ENCODE data around the gene ARSA.
"Not testable (repeated sequence)": the region's sequence is repeated elsewhere in the genome, so short reads cannot be mapped to it uniquely, and the experiment has no call there.

The ARSA gene

GRCh38 chr22:50610041-50610451 is 17.9 kb downstream of the ARSA start:
- Histone ChIP-seq H3K4me3 (ENCODE audit: low read depth in 1 of 2, low read length in 2 of 2) (no peak overlapping the region), H3K27ac (ENCODE audit: low read depth, low read length) (no peak overlapping the region), H3K4me1 (ENCODE audit: control insufficient read depth in 1 of 2, insufficient read depth in 2 of 2, low read length in 2 of 2) (peaks cover 6 to 13% of the 10 kb centered on the region in 2 donors), H3K9me3 (ENCODE audit: control insufficient read depth in 1 of 2, low read length in 2 of 2) (no peaks in the 10 kb centered on the region), H3K9ac (ENCODE audit: low read depth in 1 of 2, low read length in 2 of 2) (no peak overlapping the region), H3K27me3 (ENCODE audit: control insufficient read depth in 1 of 2, insufficient read depth in 2 of 2, low read length in 2 of 2) (peaks cover 6 to 16% of the 10 kb centered on the region in 2 donors), H3K36me3 (ENCODE audit: control insufficient read depth in 1 of 2, insufficient read depth in 2 of 2, low read length in 2 of 2) (no peaks in the 10 kb centered on the region)

- no peaks in the 10 kb centered on the region for H3K9me3 ChIP-seq (ENCODE audit: control insufficient read depth in 1 of 2, low read length in 2 of 2)
- H3K9ac ChIP-seq (ENCODE audit: low read depth in 1 of 2, low read length in 2 of 2), result no peak overlapping the region
- no peak overlapping the region for H3K27ac ChIP-seq (ENCODE audit: low read depth, low read length)
- H3K27me3 ChIP-seq (ENCODE audit: control insufficient read depth in 1 of 2, insufficient read depth in 2 of 2, low read length in 2 of 2), result peaks cover 6 to 21% of the 10 kb centered on the region in 2 donors
- H3K4me1 ChIP-seq (ENCODE audit: control insufficient read depth in 1 of 2, insufficient read depth in 2 of 2, low read length in 2 of 2), result peaks cover 6 to 13% of the 10 kb centered on the region in 2 donors
- H3K36me3 ChIP-seq (ENCODE audit: control insufficient read depth in 1 of 2, insufficient read depth in 2 of 2, low read length in 2 of 2), result no peaks in the 10 kb centered on the region
- no peak overlapping the region for H3K4me3 ChIP-seq (ENCODE audit: low read depth in 1 of 2, low read length in 2 of 2)
Observed at GRCh38 chr22:50609599-50609998, 18.4 kb downstream of the ARSA start.

- peaks cover 6 to 21% of the 10 kb centered on the region in 2 donors for H3K27me3 ChIP-seq (ENCODE audit: control insufficient read depth in 1 of 2, insufficient read depth in 2 of 2, low read length in 2 of 2)
- no peaks in the 10 kb centered on the region for H3K36me3 ChIP-seq (ENCODE audit: control insufficient read depth in 1 of 2, insufficient read depth in 2 of 2, low read length in 2 of 2)
- H3K4me3 ChIP-seq (ENCODE audit: low read depth in 1 of 2, low read length in 2 of 2), result no peak overlapping the region
- H3K9me3 ChIP-seq (ENCODE audit: control insufficient read depth in 1 of 2, low read length in 2 of 2), result no peaks in the 10 kb centered on the region
- no peak overlapping the region for H3K27ac ChIP-seq (ENCODE audit: low read depth, low read length)
- no peak overlapping the region for H3K9ac ChIP-seq (ENCODE audit: low read depth in 1 of 2, low read length in 2 of 2)
- peaks cover 6 to 13% of the 10 kb centered on the region in 2 donors for H3K4me1 ChIP-seq (ENCODE audit: control insufficient read depth in 1 of 2, insufficient read depth in 2 of 2, low read length in 2 of 2)
Observed at GRCh38 chr22:50608996-50609395, 19.0 kb downstream of the ARSA start.

- H3K4me3 ChIP-seq (ENCODE audit: low read depth in 1 of 2, low read length in 2 of 2); H3K9me3 ChIP-seq (ENCODE audit: control insufficient read depth in 1 of 2, low read length in 2 of 2); H3K36me3 ChIP-seq (ENCODE audit: control insufficient read depth in 1 of 2, insufficient read depth in 2 of 2, low read length in 2 of 2); H3K27ac ChIP-seq (ENCODE audit: low read depth, low read length); H3K9ac ChIP-seq (ENCODE audit: low read depth in 1 of 2, low read length in 2 of 2): not testable (repeated sequence)
- H3K27me3 ChIP-seq (ENCODE audit: control insufficient read depth in 1 of 2, insufficient read depth in 2 of 2, low read length in 2 of 2), result peaks cover 13 to 21% of the 10 kb centered on the region in 2 donors
- peaks cover 4 to 10% of the 10 kb centered on the region in 2 donors for H3K4me1 ChIP-seq (ENCODE audit: control insufficient read depth in 1 of 2, insufficient read depth in 2 of 2, low read length in 2 of 2)
Observed at GRCh38 chr22:50608058-50608840, 19.7 kb downstream of the ARSA start.

GRCh38 chr22:50607659-50608020 is 20.3 kb downstream of the ARSA start:
- Histone ChIP-seq H3K9me3 (ENCODE audit: control insufficient read depth in 1 of 2, low read length in 2 of 2) (no peaks in the 10 kb centered on the region), H3K4me1 (ENCODE audit: control insufficient read depth in 1 of 2, insufficient read depth in 2 of 2, low read length in 2 of 2) (peaks cover 0 to 6% of the 10 kb centered on the region in 2 donors), H3K9ac (ENCODE audit: low read depth in 1 of 2, low read length in 2 of 2) (no peak overlapping the region), H3K27me3 (ENCODE audit: control insufficient read depth in 1 of 2, insufficient read depth in 2 of 2, low read length in 2 of 2) (peaks cover 19 to 27% of the 10 kb centered on the region in 2 donors), H3K36me3 (ENCODE audit: control insufficient read depth in 1 of 2, insufficient read depth in 2 of 2, low read length in 2 of 2) (no peaks in the 10 kb centered on the region), H3K4me3 (ENCODE audit: low read depth in 1 of 2, low read length in 2 of 2) (no peak overlapping the region), H3K27ac (ENCODE audit: low read depth, low read length) (no peak overlapping the region)

- Histone ChIP-seq H3K9me3 (ENCODE audit: control insufficient read depth in 1 of 2, low read length in 2 of 2) (no peaks in the 10 kb centered on the region), H3K4me3 (ENCODE audit: low read depth in 1 of 2, low read length in 2 of 2) (no peak overlapping the region), H3K9ac (ENCODE audit: low read depth in 1 of 2, low read length in 2 of 2) (no peak overlapping the region), H3K4me1 (ENCODE audit: control insufficient read depth in 1 of 2, insufficient read depth in 2 of 2, low read length in 2 of 2) (peaks cover 0 to 1% of the 10 kb centered on the region in 2 donors), H3K27me3 (ENCODE audit: control insufficient read depth in 1 of 2, insufficient read depth in 2 of 2, low read length in 2 of 2) (peaks cover 24 to 31% of the 10 kb centered on the region in 2 donors), H3K27ac (ENCODE audit: low read depth, low read length) (no peak overlapping the region), H3K36me3 (ENCODE audit: control insufficient read depth in 1 of 2, insufficient read depth in 2 of 2, low read length in 2 of 2) (no peaks in the 10 kb centered on the region)
Observed at GRCh38 chr22:50606946-50607658, 20.9 kb downstream of the ARSA start.

GRCh38 chr22:50606165-50606945 is 21.6 kb downstream of the ARSA start:
- Histone ChIP-seq H3K4me1 (ENCODE audit: control insufficient read depth in 1 of 2, insufficient read depth in 2 of 2, low read length in 2 of 2) (no peaks in the 10 kb centered on the region), H3K27ac (ENCODE audit: low read depth, low read length) (no peak overlapping the region), H3K27me3 (ENCODE audit: control insufficient read depth in 1 of 2, insufficient read depth in 2 of 2, low read length in 2 of 2) (peaks cover 29 to 31% of the 10 kb centered on the region in 2 donors), H3K9ac (ENCODE audit: low read depth in 1 of 2, low read length in 2 of 2) (no peak overlapping the region), H3K9me3 (ENCODE audit: control insufficient read depth in 1 of 2, low read length in 2 of 2) (no peaks in the 10 kb centered on the region), H3K4me3 (ENCODE audit: low read depth in 1 of 2, low read length in 2 of 2) (no peak overlapping the region), H3K36me3 (ENCODE audit: control insufficient read depth in 1 of 2, insufficient read depth in 2 of 2, low read length in 2 of 2) (no peaks in the 10 kb centered on the region)

- no peaks in the 10 kb centered on the region for H3K36me3 ChIP-seq (ENCODE audit: control insufficient read depth in 1 of 2, insufficient read depth in 2 of 2, low read length in 2 of 2)
- no peak overlapping the region for H3K9ac ChIP-seq (ENCODE audit: low read depth in 1 of 2, low read length in 2 of 2)
- H3K9me3 ChIP-seq (ENCODE audit: control insufficient read depth in 1 of 2, low read length in 2 of 2), result no peaks in the 10 kb centered on the region
- no peak overlapping the region for H3K27ac ChIP-seq (ENCODE audit: low read depth, low read length)
- no peaks in the 10 kb centered on the region for H3K4me1 ChIP-seq (ENCODE audit: control insufficient read depth in 1 of 2, insufficient read depth in 2 of 2, low read length in 2 of 2)
- H3K4me3 ChIP-seq (ENCODE audit: low read depth in 1 of 2, low read length in 2 of 2), result no peak overlapping the region
- H3K27me3 ChIP-seq (ENCODE audit: control insufficient read depth in 1 of 2, insufficient read depth in 2 of 2, low read length in 2 of 2), result peaks cover 29 to 31% of the 10 kb centered on the region in 2 donors
Observed at GRCh38 chr22:50605613-50606074, 22.3 kb downstream of the ARSA start.

GRCh38 chr22:50605002-50605612 is 22.8 kb downstream of the ARSA start:
- H3K36me3 ChIP-seq (ENCODE audit: control insufficient read depth in 1 of 2, insufficient read depth in 2 of 2, low read length in 2 of 2), result no peaks in the 10 kb centered on the region
- H3K9me3 ChIP-seq (ENCODE audit: control insufficient read depth in 1 of 2, low read length in 2 of 2), result no peaks in the 10 kb centered on the region
- peaks cover 29 to 31% of the 10 kb centered on the region in 2 donors for H3K27me3 ChIP-seq (ENCODE audit: control insufficient read depth in 1 of 2, insufficient read depth in 2 of 2, low read length in 2 of 2)
- H3K4me3 ChIP-seq (ENCODE audit: low read depth in 1 of 2, low read length in 2 of 2), result no peak overlapping the region
- H3K4me1 ChIP-seq (ENCODE audit: control insufficient read depth in 1 of 2, insufficient read depth in 2 of 2, low read length in 2 of 2), result no peaks in the 10 kb centered on the region
- no peak overlapping the region for H3K27ac ChIP-seq (ENCODE audit: low read depth, low read length)
- H3K9ac ChIP-seq (ENCODE audit: low read depth in 1 of 2, low read length in 2 of 2), result no peak overlapping the region
